Smooth muscle cell (in vitro differentiated cells): ENCODE measurements around the gene RNF220. TPM values are rescaled to one million over a fixed set of nuclear protein-coding genes. Genes with fewer than 3 reads are reported as not detected.

Source experiments
- DNase-seq: peaks from one replicate; lab custom pipeline; 2025; ENCODE audit not compliant: unreplicated experiment; lab: John Stamatoyannopoulos, UW
- H2AFZ ChIP-seq: fragments of 200-600 bp; sonication (generic); 2 replicates; pipeline ENCODE4 v1.6.0; 2016; ENCODE audit warnings: antibody characterized with exemption, low read depth, mild to moderate bottlenecking
- H3F3A ChIP-seq: fragments of 200-600 bp; sonication (generic); 2 replicates; pipeline ENCODE4 v1.6.0; 2017; ENCODE audit warnings: antibody characterized with exemption, low read depth
- H3K27ac ChIP-seq: fragments of 200-600 bp; sonication (generic); 2 replicates; pipeline ENCODE4 v1.5.1; 2016; ENCODE audit warnings: low read depth, mild to moderate bottlenecking
- H3K27me3 ChIP-seq: fragments of 200-600 bp; sonication (generic); 2 replicates; pipeline ENCODE4 v1.6.1; 2016; ENCODE audit warnings: low read depth, mild to moderate bottlenecking
- H3K36me3 ChIP-seq: fragments of 200-600 bp; sonication (generic); 2 replicates; pipeline ENCODE4 v1.5.1; 2016; ENCODE audit warnings: low read depth
- H3K4me1 ChIP-seq: fragments of 200-600 bp; sonication (generic); 2 replicates; pipeline ENCODE4 v1.5.1; 2016; ENCODE audit warnings: low read depth
- H3K4me2 ChIP-seq: fragments of 200-600 bp; sonication (generic); 2 replicates; pipeline ENCODE4 v1.6.0; 2016; ENCODE audit warnings: mild to moderate bottlenecking
- H3K4me3 ChIP-seq: fragments of 200-600 bp; sonication (generic); 2 replicates; pipeline ENCODE4 v1.5.1; 2016; ENCODE audit warnings: mild to moderate bottlenecking
- H3K79me2 ChIP-seq: fragments of 200-600 bp; sonication (generic); 2 replicates; pipeline ENCODE4 v1.6.0; 2016; ENCODE audit warnings: low read depth, mild to moderate bottlenecking
- H3K9ac ChIP-seq: fragments of 200-600 bp; sonication (generic); 2 replicates; pipeline ENCODE4 v1.6.0; 2016; ENCODE audit warnings: low read depth
- H3K9me3 ChIP-seq: fragments of 200-600 bp; sonication (generic); replicated peaks from 2 replicates; pipeline ENCODE4 v1.5.1; 2016; ENCODE audit warnings: low read depth
- H4K20me1 ChIP-seq: fragments of 200-600 bp; sonication (generic); 2 replicates; pipeline ENCODE4 v1.6.0; 2016; ENCODE audit warnings: low read depth
- CTCF ChIP-seq: fragments of 200-600 bp; sonication (generic); IDR thresholded peaks from 2 replicates; pipeline ENCODE4 v1.5.1; 2017; ENCODE audit warnings: borderline replicate concordance, mild to moderate bottlenecking, antibody characterized with exemption; ENCODE audit not compliant: insufficient read depth, poor library complexity, severe bottlenecking
- WGBS: methylation state at CpG from one replicate; pipeline ENCODE4 v1.1.7; 2016; ENCODE audit warnings: low lambda C conversion rate; 5-methylcytosine and 5-hydroxymethylcytosine counted together
- polyA plus RNA-seq: library from polyadenylated mRNA; unstranded; fragments of >200 nt; fragmentation: Nextera tagmentation; extraction: Ambion mirVana; gene quantifications from 2 replicates; pipeline ENCODE4 v1.2.1, GENCODE V29; 2016
- total RNA-seq: library from RNA; depleted of rRNA; stranded (reverse); fragments of >200 nt; gene quantifications from 2 replicates; pipeline ENCODE4 v1.2.3, GENCODE V29; 2014

RNF220 gene
- total and polyA plus RNA-seq, 2 experiments from 2014 or later = 65.8 to 71.1 TPM

GRCh38 chr1:44635439-44635838 lies 230.4 kb downstream of the RNF220 start:
- TF ChIP-seq CTCF = no peak
- H3F3A ChIP-seq = no peaks in the 10 kb centered on the region
- H3K9ac ChIP-seq = no peak overlapping the region
- peaks cover 17% of the 10 kb centered on the region for H3K79me2 ChIP-seq
- peaks cover 14% of the 10 kb centered on the region for H4K20me1 ChIP-seq
- no peaks in the 10 kb centered on the region for H3K27me3 ChIP-seq
- no peaks in the 10 kb centered on the region for H3K36me3 ChIP-seq
- 98% methylated on average over 9 of the region's 9 CpGs for WGBS
- H2AFZ ChIP-seq = no peak overlapping the region
- no peak overlapping the region for H3K4me2 ChIP-seq
- H3K4me3 ChIP-seq = no peak overlapping the region
- H3K4me1 ChIP-seq = peaks cover 21% of the 10 kb centered on the region
- no peak overlapping the region for H3K27ac ChIP-seq
- no peaks in the 10 kb centered on the region for H3K9me3 ChIP-seq
- no peak for DNase-seq

GRCh38 chr1:44636083-44636687 lies 231.1 kb downstream of the RNF220 start:
- no peak for TF ChIP-seq CTCF
- no peak overlapping the region for H3K4me2 ChIP-seq
- DNase-seq = no peak
- H2AFZ ChIP-seq = no peak overlapping the region
- WGBS = 94% methylated on average over 14 of the region's 14 CpGs
- H3K4me1 ChIP-seq = peaks cover 18% of the 10 kb centered on the region
- H3K4me3 ChIP-seq = no peak overlapping the region
- no peaks in the 10 kb centered on the region for H3K9me3 ChIP-seq
- H3K9ac ChIP-seq = no peak overlapping the region
- no peaks in the 10 kb centered on the region for H3F3A ChIP-seq
- H3K36me3 ChIP-seq = peaks cover 3% of the 10 kb centered on the region
- no peaks in the 10 kb centered on the region for H3K27me3 ChIP-seq
- no peak overlapping the region for H3K27ac ChIP-seq
- H4K20me1 ChIP-seq = peaks cover 14% of the 10 kb centered on the region
- H3K79me2 ChIP-seq = peaks cover 17% of the 10 kb centered on the region

- Histone ChIP-seq H3K79me2 (peaks cover 17% of the 10 kb centered on the region), H3K9ac (no peak overlapping the region), H4K20me1 (peaks cover 16% of the 10 kb centered on the region), H3K4me1 (peaks cover 16% of the 10 kb centered on the region), H3K27me3 (no peaks in the 10 kb centered on the region), H3K27ac (no peak overlapping the region), H3K9me3 (no peaks in the 10 kb centered on the region), H3K36me3 (peaks cover 3% of the 10 kb centered on the region), H3F3A (no peaks in the 10 kb centered on the region), H3K4me3 (no peak overlapping the region), H2AFZ (no peak overlapping the region), H3K4me2 (no peak overlapping the region)
- no peak for TF ChIP-seq CTCF
- DNase-seq = no peak
- WGBS = 93% methylated on average over 13 of the region's 13 CpGs
Measured at GRCh38 chr1:44636688-44637598, 231.9 kb downstream of the RNF220 start.
